Neural cell (in vitro differentiated cells): ENCODE data around the gene ATP8B2. TPM values are rescaled to one million over a fixed set of nuclear protein-coding genes. Genes with fewer than 3 reads are reported as not detected.

ENCODE experiments used
- H2AFZ ChIP-seq: fragments of 200-600, 300-800 bp; sonication (generic), shearing (Covaris generic); 2 replicates; pipeline ENCODE4 v1.6.0; 2014; ENCODE audit warnings: low read depth, mild to moderate bottlenecking, antibody characterized with exemption, low read length, moderate library complexity
- H3F3A ChIP-seq: fragments of 200-600 bp; shearing (Covaris generic); 2 replicates; pipeline ENCODE4 v1.6.1; 2016; ENCODE audit warnings: mild to moderate bottlenecking, moderate library complexity, mixed read lengths, antibody characterized with exemption, low read length; ENCODE audit not compliant: insufficient read depth, poor library complexity, severe bottlenecking
- H3K27ac ChIP-seq: fragments of 200-600, 300-800 bp; sonication (generic), shearing (Covaris generic); 2 replicates; pipeline ENCODE4 v1.5.1; 2014; ENCODE audit warnings: mild to moderate bottlenecking, low read length, moderate library complexity
- H3K27me3 ChIP-seq: fragments of 300-800, 200-600 bp; sonication (generic), shearing (Covaris generic); 2 replicates; pipeline ENCODE4 v1.6.0; 2014; ENCODE audit warnings: mild to moderate bottlenecking, low read depth, low read length, moderate library complexity; ENCODE audit not compliant: insufficient read depth
- H3K36me3 ChIP-seq: fragments of 300-800, 200-600 bp; sonication (generic), shearing (Covaris generic); 2 replicates; pipeline ENCODE4 v1.5.1; 2014; ENCODE audit warnings: mild to moderate bottlenecking, antibody characterized with exemption, low read length, moderate library complexity; ENCODE audit not compliant: insufficient read depth
- H3K4me2 ChIP-seq: fragments of 300-800, 200-600 bp; sonication (generic), shearing (Covaris generic); 2 replicates; pipeline ENCODE4 v1.6.0; 2014; ENCODE audit warnings: mild to moderate bottlenecking, low read length
- H3K4me3 ChIP-seq: fragments of 300-800, 200-600 bp; sonication (generic), shearing (Covaris generic); 2 replicates; pipeline ENCODE4 v1.5.1; 2014; ENCODE audit warnings: mild to moderate bottlenecking, low read length, moderate library complexity
- H3K79me2 ChIP-seq: fragments of 200-600 bp; shearing (Covaris generic); replicated peaks from 2 replicates; pipeline ENCODE4 v1.6.0; 2014; ENCODE audit warnings: mild to moderate bottlenecking, low read length, moderate library complexity; ENCODE audit not compliant: insufficient read depth
- H3K9ac ChIP-seq: fragments of 300-800, 200-600 bp; sonication (generic), shearing (Covaris generic); 2 replicates; pipeline ENCODE4 v1.6.1; 2016; ENCODE audit warnings: mild to moderate bottlenecking, low read length, mixed read lengths
- H3K9me2 ChIP-seq: fragments of 200-600 bp; shearing (Covaris generic); 2 replicates; pipeline ENCODE4 v1.6.1; 2016; ENCODE audit warnings: mild to moderate bottlenecking, low read length, mixed read lengths; ENCODE audit not compliant: insufficient read depth
- H3K9me3 ChIP-seq: fragments of 200-600, 300-800 bp; sonication (generic), shearing (Covaris generic); 2 replicates; pipeline ENCODE4 v1.6.1; 2016; ENCODE audit warnings: mild to moderate bottlenecking, mixed run types, low read length, moderate library complexity, mixed read lengths
- H4K20me1 ChIP-seq: fragments of 200-600 bp; shearing (Covaris generic); 2 replicates; pipeline ENCODE4 v1.6.1; 2016; ENCODE audit warnings: mild to moderate bottlenecking, mixed run types; ENCODE audit not compliant: insufficient read depth
- EP300 ChIP-seq: fragments of 450-650 bp; conservative IDR thresholded peaks from 2 replicates; pipeline ENCODE4 v1.6.1; 2014; ENCODE audit warnings: antibody characterized with exemption, mild to moderate bottlenecking, moderate library complexity; ENCODE audit not compliant: poor library complexity, severe bottlenecking
- EZH2 ChIP-seq: fragments of 200-600, 300-800 bp; shearing (Covaris generic), sonication (generic); IDR thresholded peaks from 2 replicates; pipeline ENCODE4 v1.6.1; 2014; ENCODE audit warnings: antibody characterized with exemption, low read length, borderline replicate concordance, mild to moderate bottlenecking; ENCODE audit not compliant: insufficient read depth, poor library complexity, severe bottlenecking
- MXI1 ChIP-seq: fragments of 450-650 bp; conservative IDR thresholded peaks from 2 replicates; pipeline ENCODE4 v1.6.1; 2014; ENCODE audit warnings: antibody characterized with exemption, mild to moderate bottlenecking; ENCODE audit not compliant: poor library complexity, severe bottlenecking
- POLR2AphosphoS5 ChIP-seq: IDR thresholded peaks from 2 replicates; pipeline ENCODE4 v1.6.1; 2012
- RAD21 ChIP-seq: fragments of 450-650 bp; conservative IDR thresholded peaks from 2 replicates; pipeline ENCODE4 v1.6.1; 2014; ENCODE audit warnings: antibody characterized with exemption, mild to moderate bottlenecking, moderate library complexity
- REST ChIP-seq: IDR thresholded peaks from 2 replicates; pipeline ENCODE4 v1.6.1; 2012; ENCODE audit warnings: borderline replicate concordance
- SMC3 ChIP-seq: fragments of 450-650 bp; conservative IDR thresholded peaks from 2 replicates; pipeline ENCODE4 v1.6.1; 2014; ENCODE audit warnings: antibody characterized with exemption, mild to moderate bottlenecking, moderate library complexity; ENCODE audit not compliant: poor library complexity
- TAF1 ChIP-seq: IDR thresholded peaks from 2 replicates; pipeline ENCODE4 v1.6.1; 2012; ENCODE audit warnings: low read depth
- polyA plus RNA-seq: library from polyadenylated mRNA; depleted of rRNA; stranded (reverse); fragments of >200 nt; gene quantifications from 2 replicates; pipeline ENCODE4 v1.2.3, GENCODE V29; 2014
- TF ChIP-seq, protein P1 (sequence below): fragments of 450-650 bp; IDR thresholded peaks from 2 replicates; pipeline ENCODE4 v1.5.1; 2014; ENCODE audit warnings: antibody characterized with exemption, mild to moderate bottlenecking, moderate library complexity; ENCODE audit not compliant: poor library complexity, severe bottlenecking

ATP8B2 gene
- polyA plus RNA-seq, 1 donor from 2014 or later: 71.3 TPM

DNA sequence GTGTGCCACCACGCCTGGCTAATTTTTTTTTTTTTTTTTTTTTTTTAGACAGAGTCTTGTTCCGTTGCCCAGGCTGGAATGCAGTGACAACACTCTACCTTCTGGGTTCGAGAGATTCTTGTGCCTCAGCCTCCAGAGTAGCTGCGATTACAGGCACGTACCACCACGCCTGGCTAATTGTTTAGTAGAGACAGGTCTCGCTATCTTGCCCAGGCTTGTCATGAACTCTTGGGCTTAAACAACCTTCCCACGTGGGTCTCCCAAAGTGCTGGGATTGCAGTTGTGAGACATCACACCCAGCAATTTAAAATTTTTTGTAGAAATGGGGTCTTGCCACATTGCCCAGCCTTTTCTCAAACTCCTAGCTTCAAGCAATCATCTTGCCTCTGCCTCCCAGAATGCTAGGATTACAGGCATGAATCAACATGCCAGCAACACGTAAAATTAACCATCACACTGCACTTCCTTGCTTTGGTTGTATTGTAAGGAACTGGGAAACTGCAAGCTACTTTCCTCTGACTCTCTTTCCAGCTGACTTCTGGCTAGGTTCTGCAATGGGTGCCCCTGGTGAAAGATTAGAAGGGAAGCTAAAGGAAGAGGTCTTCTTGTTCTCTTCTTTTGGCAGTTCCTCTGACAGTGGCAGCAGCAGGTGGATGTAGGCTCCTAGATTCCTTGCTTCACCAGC, 65.9 kb downstream of the ATP8B2 start:
- TF ChIP-seq POLR2AphosphoS5 (no peak), REST (no peak), EZH2 (no peak), TAF1 (no peak), RAD21 (no peak), MXI1 (no peak)
- TF ChIP-seq, protein P1, sequence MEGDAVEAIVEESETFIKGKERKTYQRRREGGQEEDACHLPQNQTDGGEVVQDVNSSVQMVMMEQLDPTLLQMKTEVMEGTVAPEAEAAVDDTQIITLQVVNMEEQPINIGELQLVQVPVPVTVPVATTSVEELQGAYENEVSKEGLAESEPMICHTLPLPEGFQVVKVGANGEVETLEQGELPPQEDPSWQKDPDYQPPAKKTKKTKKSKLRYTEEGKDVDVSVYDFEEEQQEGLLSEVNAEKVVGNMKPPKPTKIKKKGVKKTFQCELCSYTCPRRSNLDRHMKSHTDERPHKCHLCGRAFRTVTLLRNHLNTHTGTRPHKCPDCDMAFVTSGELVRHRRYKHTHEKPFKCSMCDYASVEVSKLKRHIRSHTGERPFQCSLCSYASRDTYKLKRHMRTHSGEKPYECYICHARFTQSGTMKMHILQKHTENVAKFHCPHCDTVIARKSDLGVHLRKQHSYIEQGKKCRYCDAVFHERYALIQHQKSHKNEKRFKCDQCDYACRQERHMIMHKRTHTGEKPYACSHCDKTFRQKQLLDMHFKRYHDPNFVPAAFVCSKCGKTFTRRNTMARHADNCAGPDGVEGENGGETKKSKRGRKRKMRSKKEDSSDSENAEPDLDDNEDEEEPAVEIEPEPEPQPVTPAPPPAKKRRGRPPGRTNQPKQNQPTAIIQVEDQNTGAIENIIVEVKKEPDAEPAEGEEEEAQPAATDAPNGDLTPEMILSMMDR: no peak
- no peak overlapping the region for H2AFZ ChIP-seq
- H3K4me3 ChIP-seq: no peak overlapping the region
- H4K20me1 ChIP-seq: no peaks in the 10 kb centered on the region
- no peaks in the 10 kb centered on the region for H3F3A ChIP-seq
- H3K27ac ChIP-seq: no peak overlapping the region
- no peaks in the 10 kb centered on the region for H3K9me2 ChIP-seq
- H3K36me3 ChIP-seq: no peaks in the 10 kb centered on the region
- H3K9ac ChIP-seq: no peak overlapping the region
- H3K4me2 ChIP-seq: no peak overlapping the region
- no peaks in the 10 kb centered on the region for H3K79me2 ChIP-seq
- no peaks in the 10 kb centered on the region for H3K27me3 ChIP-seq
- H3K9me3 ChIP-seq: no peaks in the 10 kb centered on the region

GRCh38 chr1:154398141-154398540, 72.8 kb downstream of the ATP8B2 start:
- Histone ChIP-seq H3K4me2 (no peak overlapping the region), H3K27me3 (peaks cover under 1% of the 10 kb centered on the region), H3F3A (no peaks in the 10 kb centered on the region), H3K79me2 (no peaks in the 10 kb centered on the region), H4K20me1 (no peaks in the 10 kb centered on the region), H3K36me3 (no peaks in the 10 kb centered on the region), H2AFZ (no peak overlapping the region), H3K9me3 (no peaks in the 10 kb centered on the region), H3K4me3 (no peak overlapping the region), H3K9me2 (no peaks in the 10 kb centered on the region), H3K27ac (no peak overlapping the region), H3K9ac (no peak overlapping the region)
- TF ChIP-seq SMC3 (no peak), MXI1 (no peak), REST (no peak), RAD21 (no peak), EP300 (no peak), EZH2 (no peak), POLR2AphosphoS5 (no peak), TAF1 (no peak)
- TF ChIP-seq, protein P1: no peak
